SK-MEL-5 (cell line): ENCODE results near the gene PLD3. TPM values are rescaled to one million over a fixed set of nuclear protein-coding genes. Genes with fewer than 3 reads are reported as not detected.

Experiments used
- DNase-seq: peaks from one replicate; pipeline ENCODE4 v3.0.0-alpha.2; 2016; ENCODE audit warnings: low read depth, low spot score
- in situ Hi-C: cut with HindIII; loops from 2 replicates; pipeline ENCODE4 v1.10.0; 2016; ENCODE audit warnings: low sequenced_read_pairs, high pct_unique_total_duplicates, low pct_unique_long_range_greater_than_20kb
- polyA plus RNA-seq, 2 experiments: library from polyadenylated mRNA; depleted of rRNA; stranded (reverse); fragments of >200 nt; gene quantifications; 2 replicates each; pipeline ENCODE4 v1.2.3, GENCODE V29; 2015
- total RNA-seq: library from RNA; depleted of rRNA; stranded (reverse); fragments of >200 nt; shearing (Covaris generic); gene quantifications from 2 replicates; pipeline ENCODE4 v1.2.3, GENCODE V29; 2014; rRNA removed

PLD3 gene
- 69.0 and 73.4 TPM in 2 replicates for total RNA-seq
- polyA plus RNA-seq (2015; cell fraction: cytosol; rRNA removed) = 172 and 195 TPM in 2 replicates
- polyA plus RNA-seq (2015; cell fraction: nucleus; rRNA removed) = 63.9 and 65.3 TPM in 2 replicates

GRCh38 chr19:40348125-40348913, at the start of gene PLD3, which contains the start of gene C19orf47:
PLD3 (plus strand) TSS chr19:40348695; CDS start chr19:40366484, 17,789 bp downstream.
C19orf47 (minus strand) TSS chr19:40348397; CDS start chr19:40341857, 6,540 bp downstream.
- peak; percentile 98 for DNase-seq
- in situ Hi-C loops = no loop called here

- in situ Hi-C loops = no loop called here
- DNase-seq = no peak
These were observed 47.8 kb upstream of the PLD3 start for GRCh38 chr19:40300668-40301067.

- in situ Hi-C loops = no loop called here
- DNase-seq = no peak
These were observed 46.1 kb upstream of the PLD3 start for GRCh38 chr19:40302224-40303011.

- in situ Hi-C loops = no loop called here
- no peak for DNase-seq
These were observed 44.7 kb upstream of the PLD3 start for GRCh38 chr19:40303765-40304164.

- in situ Hi-C loops = no loop called here
- DNase-seq = no peak
These were observed 44.2 kb upstream of the PLD3 start for GRCh38 chr19:40304306-40304705.

GRCh38 chr19:40305403-40305802, 43.1 kb upstream of the PLD3 start:
- DNase-seq = peak; percentile 88
- in situ Hi-C loops = no loop called here

GRCh38 chr19:40309666-40310065, 38.8 kb upstream of the PLD3 start:
- DNase-seq = no peak
- in situ Hi-C loops = no loop called here

- no peak for DNase-seq
- in situ Hi-C loops = no loop called here
These were observed 36.0 kb upstream of the PLD3 start for GRCh38 chr19:40312533-40312932.

- no peak for DNase-seq
- in situ Hi-C loops = no loop called here
These were observed 35.1 kb upstream of the PLD3 start for GRCh38 chr19:40313229-40313983.

GRCh38 chr19:40314656-40315055, 33.8 kb upstream of the PLD3 start:
- no peak for DNase-seq

GRCh38 chr19:40315812-40316470, 32.6 kb upstream of the PLD3 start:
- no peak for DNase-seq
- in situ Hi-C loops = no loop called here

More at GRCh38 chr19:40314656-40315055, 33.8 kb upstream of the PLD3 start:
- in situ Hi-C loops = no loop called here

- in situ Hi-C loops = no loop called here
- no peak for DNase-seq
These were observed 31.2 kb upstream of the PLD3 start for GRCh38 chr19:40317338-40317737.

GRCh38 chr19:40320558-40320935, 27.9 kb upstream of the PLD3 start:
- no peak for DNase-seq
- in situ Hi-C loops = no loop called here

- no peak for DNase-seq
- in situ Hi-C loops = no loop called here
These were observed 27.4 kb upstream of the PLD3 start for GRCh38 chr19:40321076-40321475.

GRCh38 chr19:40321566-40322270, 26.8 kb upstream of the PLD3 start:
- no peak for DNase-seq
- in situ Hi-C loops = no loop called here

GRCh38 chr19:40322271-40322610, 26.3 kb upstream of the PLD3 start:
- DNase-seq = no peak
- in situ Hi-C loops = no loop called here
